ENCODE results near the gene PPP1R27.

The PPP1R27 gene

GRCh38 chr17:81803728-81804558 is 30.9 kb downstream of the PPP1R27 start, which contains the start of gene GCGR:
GCGR (plus strand) TSS chr17:81804150; CDS start chr17:81809019, 4,869 bp downstream.
- no peak for DNase-seq

DNA sequence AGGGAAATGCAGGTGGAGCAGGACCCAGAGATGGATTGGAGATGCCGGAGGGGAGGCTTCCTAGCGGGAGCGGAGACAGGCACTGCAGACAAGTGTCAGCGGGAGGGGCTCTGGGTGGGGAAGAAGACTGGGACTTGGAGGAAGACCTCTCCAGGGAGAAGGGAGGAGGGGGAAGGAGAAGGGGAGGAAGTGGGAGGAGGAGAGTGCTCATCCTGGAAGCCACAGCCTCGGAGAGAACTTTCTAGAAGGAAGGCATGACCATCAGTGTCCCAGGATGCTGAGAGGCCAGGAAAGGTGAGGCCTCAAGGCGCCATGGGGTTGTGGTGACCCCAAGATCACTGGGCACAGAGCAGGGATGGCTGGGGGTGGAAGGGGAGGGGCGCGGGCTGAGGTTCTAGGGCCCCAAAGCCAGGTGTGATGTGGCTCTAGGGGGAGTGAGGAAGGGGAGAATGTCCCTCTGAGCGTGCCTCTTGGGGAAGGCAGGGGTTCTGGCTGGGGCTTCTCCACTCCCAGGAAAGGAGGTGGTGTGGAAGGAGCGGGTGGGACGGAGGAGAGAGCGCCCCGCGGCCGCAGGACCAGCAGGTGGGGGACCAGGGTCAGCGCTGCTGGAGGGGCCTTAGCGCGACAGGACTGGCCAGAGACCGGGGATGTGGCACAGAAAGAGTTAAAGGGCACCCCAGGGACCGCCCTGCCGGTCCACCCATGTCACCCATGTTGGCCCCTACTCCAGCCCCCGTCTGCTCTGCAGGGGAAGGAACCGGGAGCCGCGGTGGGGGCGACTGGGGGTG is 31.8 kb downstream of the PPP1R27 start:
- no peak for DNase-seq

- no peak for DNase-seq
Measured at GRCh38 chr17:81802048-81802758, 32.6 kb downstream of the PPP1R27 start.

- DNase-seq, result no peak
Measured at GRCh38 chr17:81801327-81801726, 33.5 kb downstream of the PPP1R27 start.

- DNase-seq, result peak; percentile 26 to 51
Measured at GRCh38 chr17:81794509-81794908, 40.3 kb downstream of the PPP1R27 start.

- DNase-seq, result no peak
Measured at GRCh38 chr17:81794074-81794476, 40.8 kb downstream of the PPP1R27 start.

DNA sequence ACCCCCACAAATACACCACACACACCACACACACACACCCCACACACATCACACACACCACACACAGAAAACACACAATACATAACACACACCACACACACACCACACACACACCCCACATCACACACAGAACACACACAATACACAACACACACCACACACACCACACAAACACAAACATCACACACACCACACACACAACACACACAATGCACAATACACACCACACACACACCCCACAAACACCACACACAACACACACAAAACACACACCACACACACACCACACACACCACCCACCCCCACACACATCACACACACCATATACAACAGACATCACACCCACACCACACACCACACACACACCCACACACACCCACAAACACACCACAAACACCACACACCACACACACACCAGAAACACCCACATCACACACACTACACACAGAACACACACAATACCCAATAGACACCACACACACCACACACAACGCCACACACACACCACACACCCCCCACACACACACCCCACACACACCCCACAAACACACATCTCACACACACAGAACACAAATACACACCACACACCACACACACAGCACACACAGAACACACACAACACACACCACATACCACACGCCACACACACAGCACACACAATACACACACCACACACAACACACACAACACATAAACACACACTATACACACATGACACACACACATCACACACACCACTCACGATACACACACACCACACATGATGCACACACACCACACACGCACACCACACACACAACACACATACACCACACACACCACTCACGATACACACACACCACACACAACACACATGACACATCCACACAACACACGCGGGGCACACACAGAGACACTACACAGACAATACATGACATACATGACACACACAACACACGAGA is 41.9 kb downstream of the PPP1R27 start:
- DNase-seq, result no peak
